Epithelial cell of proximal tubule (primary cell): ENCODE data around the gene ANGPTL7. TPM values are rescaled to one million over a fixed set of nuclear protein-coding genes. Genes with fewer than 3 reads are reported as not detected.

Experiments
- DNase-seq: peaks from one replicate; pipeline ENCODE4 v3.0.0-alpha.2; 2011; ENCODE audit warnings: low read depth
- H3K4me3 ChIP-seq: 2 replicates; pipeline ENCODE4 v1.5.1; 2011; ENCODE audit warnings: low read depth, mild to moderate bottlenecking, low read length
- CTCF ChIP-seq: conservative IDR thresholded peaks from 2 replicates; pipeline ENCODE4 v1.5.1; 2012; ENCODE audit warnings: low read depth, mild to moderate bottlenecking, low read length
- total RNA-seq: library from RNA; depleted of rRNA; stranded (reverse); fragments of >200 nt; gene quantifications from 2 replicates; pipeline ENCODE4 v1.2.3, GENCODE V29; 2015

ANGPTL7 gene
- total RNA-seq, 1 donor from 2014 or later: not detected

GRCh38 chr1:11188381-11188780, 774 bp upstream of the ANGPTL7 start:
- no peak overlapping the region for H3K4me3 ChIP-seq
- DNase-seq: no peak
- TF ChIP-seq CTCF: no peak

GRCh38 chr1:11193376-11193775, 4.2 kb downstream of the ANGPTL7 start:
- TF ChIP-seq CTCF: no peak

GRCh38 chr1:11194407-11195176, 5.4 kb downstream of the ANGPTL7 start:
- no peak for TF ChIP-seq CTCF
- H3K4me3 ChIP-seq: no peak overlapping the region
- no peak for DNase-seq

More at GRCh38 chr1:11193376-11193775, 4.2 kb downstream of the ANGPTL7 start:
- H3K4me3 ChIP-seq: no peak overlapping the region
- no peak for DNase-seq

GRCh38 chr1:11196945-11197344, 7.8 kb downstream of the ANGPTL7 start:
- DNase-seq: no peak
- no peak for TF ChIP-seq CTCF
- no peak overlapping the region for H3K4me3 ChIP-seq

- no peak for DNase-seq
- H3K4me3 ChIP-seq: no peak overlapping the region
- TF ChIP-seq CTCF: no peak
Measured at GRCh38 chr1:11197359-11197758, 8.2 kb downstream of the ANGPTL7 start.

GRCh38 chr1:11198257-11198656, 9.1 kb downstream of the ANGPTL7 start:
- H3K4me3 ChIP-seq: no peak overlapping the region
- no peak for TF ChIP-seq CTCF
- no peak for DNase-seq

GRCh38 chr1:11198851-11199594, 9.9 kb downstream of the ANGPTL7 start:
- TF ChIP-seq CTCF: no peak
- no peak overlapping the region for H3K4me3 ChIP-seq
- no peak for DNase-seq
